Uterus (tissue), 4 donors: ENCODE data around the gene TMEM186. TPM values are rescaled to one million over a fixed set of nuclear protein-coding genes. Genes with fewer than 3 reads are reported as not detected.
"Not testable (repeated sequence)": the region's sequence is repeated elsewhere in the genome, so short reads cannot be mapped to it uniquely, and the experiment has no call there.

ENCODE experiments used
- DNase-seq, 2 donors: peaks; one replicate each; pipeline ENCODE4 v3.0.0-alpha.2; 2019 to 2020
- H3K27ac ChIP-seq, 2 donors: fragments of 200-600 bp; sonication (generic); 1 replicate in 1 of 2; 2 replicates in 1 of 2; pipeline ENCODE4 v1.5.1; 2016 to 2018
- H3K27me3 ChIP-seq, 2 donors: fragments of 200-600 bp; sonication (generic); one replicate each; pipeline ENCODE4 v1.5.1; 2018 to 2019; ENCODE audit warnings: control low read depth in 1 of 2
- H3K36me3 ChIP-seq, 2 donors: fragments of 200-600 bp; sonication (generic); one replicate each; pipeline ENCODE4 v1.5.1; 2019; ENCODE audit warnings: control low read depth in 1 of 2
- H3K4me1 ChIP-seq, 2 donors: fragments of 200-600 bp; sonication (generic); one replicate each; pipeline ENCODE4 v1.5.1; 2018 to 2019; ENCODE audit warnings: control low read depth in 1 of 2
- H3K4me3 ChIP-seq, 2 donors: fragments of 200-600 bp; sonication (generic); 1 replicate in 1 of 2; 2 replicates in 1 of 2; pipeline ENCODE4 v1.5.1; 2018 to 2019; ENCODE audit warnings: mild to moderate bottlenecking in 1 of 2
- H3K9me3 ChIP-seq, 2 donors: fragments of 200-600 bp; sonication (generic); one replicate each; pipeline ENCODE4 v1.5.1; 2019; ENCODE audit warnings: control low read depth in 1 of 2
- CTCF ChIP-seq, 4 experiments: fragments of 200-600 bp in 2 of 4; fragments of 450-650 bp in 2 of 4; sonication (generic) in 2 of 4; IDR thresholded peaks; one replicate each; pipeline ENCODE4 v1.5.1; 2016 to 2019; ENCODE audit warnings: antibody characterized with exemption in 4 of 4, mild to moderate bottlenecking in 2 of 4, moderate library complexity in 1 of 4
- POLR2A ChIP-seq, 2 donors: fragments of 450-650 bp; IDR thresholded peaks; one replicate each; pipeline ENCODE4 v1.6.1; 2016; ENCODE audit warnings: antibody characterized with exemption in 2 of 2, mild to moderate bottlenecking in 1 of 2, moderate library complexity in 1 of 2
- intact Hi-C: fragments of 100-400 bp; cut with DNase I; formaldehyde crosslinking; loops from one replicate; pipeline ENCODE4 v1.15.1; 2023; ENCODE audit warnings: low total_unique reads
- total RNA-seq, 4 donors: library from RNA; depleted of rRNA in 3 of 4; stranded (reverse); fragments of >200 nt in 3 of 4; gene quantifications; one replicate each; pipeline versions ENCODE4 v1.1.0 to v1.2.4, GENCODE V29; 2014 to 2023
- donor health status: DM: yes; HTN: yes; CAD: no.

The TMEM186 gene
- total RNA-seq, 4 donors from 2014 or later = 6.1 to 9.1 (median 8.3) TPM

GRCh38 chr16:8806272-8806983 lies 9.0 kb upstream of the TMEM186 start:
- no peaks in the 10 kb centered on the region for H3K36me3 ChIP-seq
- no peak overlapping the region for H3K4me3 ChIP-seq
- DNase-seq = no peak
- H3K9me3 ChIP-seq = no peaks in the 10 kb centered on the region
- intact Hi-C loops = no loop called here
- no peaks in the 10 kb centered on the region for H3K27me3 ChIP-seq
- no peak overlapping the region for H3K27ac ChIP-seq
- no peaks in the 10 kb centered on the region for H3K4me1 ChIP-seq
- TF ChIP-seq CTCF (IDR thresholded peaks at IDR 0.05) (no peak), POLR2A (IDR thresholded peaks at IDR 0.05) (no peak)

- H3K36me3 ChIP-seq = no peaks in the 10 kb centered on the region
- TF ChIP-seq POLR2A (IDR thresholded peaks at IDR 0.05) (no peak), CTCF (IDR thresholded peaks at IDR 0.05) (no peak)
- DNase-seq = no peak
- intact Hi-C loops = no loop called here
- peaks cover 0 to 4% of the 10 kb centered on the region in 2 donors for H3K4me1 ChIP-seq
- no peak overlapping the region for H3K4me3 ChIP-seq
- H3K9me3 ChIP-seq = no peaks in the 10 kb centered on the region
- no peaks in the 10 kb centered on the region for H3K27me3 ChIP-seq
- H3K27ac ChIP-seq = no peak overlapping the region
These were observed 6.9 kb upstream of the TMEM186 start for GRCh38 chr16:8804313-8804712.

DNA sequence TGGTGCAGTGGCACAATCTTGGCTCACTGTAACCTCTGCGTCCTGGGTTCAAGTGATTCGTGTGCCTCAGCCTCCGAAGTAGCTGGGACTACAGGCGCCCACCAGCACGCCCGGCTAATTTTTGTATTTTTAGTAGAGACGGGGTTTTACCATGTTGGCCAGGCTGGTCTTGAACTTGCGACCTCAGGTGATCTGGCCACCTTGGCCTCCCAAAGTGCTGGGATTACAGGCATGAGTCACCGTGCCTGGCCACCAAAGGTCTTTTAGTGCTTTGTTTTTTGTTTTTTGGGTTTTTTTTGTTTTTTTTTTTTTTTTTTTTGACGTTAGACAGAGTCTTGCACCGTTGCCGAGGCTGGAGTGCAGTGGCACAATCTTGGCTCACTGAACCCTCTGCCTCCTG lies 6.3 kb upstream of the TMEM186 start:
- DNase-seq, H3K4me3 ChIP-seq, H3K27me3 ChIP-seq, H3K9me3 ChIP-seq, H3K27ac ChIP-seq, intact Hi-C loops, H3K4me1 ChIP-seq, H3K36me3 ChIP-seq: not testable (repeated sequence)

GRCh38 chr16:8801701-8802100 lies 4.3 kb upstream of the TMEM186 start:
- H3K27ac ChIP-seq = no peak overlapping the region
- H3K4me3 ChIP-seq = no peak overlapping the region
- no peaks in the 10 kb centered on the region for H3K9me3 ChIP-seq
- H3K4me1 ChIP-seq = peaks cover 0 to 6% of the 10 kb centered on the region in 2 donors
- TF ChIP-seq CTCF (IDR thresholded peaks at IDR 0.05) (no peak), POLR2A (IDR thresholded peaks at IDR 0.05) (no peak)
- intact Hi-C loops = no loop called here
- DNase-seq = no peak
- no peaks in the 10 kb centered on the region for H3K27me3 ChIP-seq
- no peaks in the 10 kb centered on the region for H3K36me3 ChIP-seq

DNA sequence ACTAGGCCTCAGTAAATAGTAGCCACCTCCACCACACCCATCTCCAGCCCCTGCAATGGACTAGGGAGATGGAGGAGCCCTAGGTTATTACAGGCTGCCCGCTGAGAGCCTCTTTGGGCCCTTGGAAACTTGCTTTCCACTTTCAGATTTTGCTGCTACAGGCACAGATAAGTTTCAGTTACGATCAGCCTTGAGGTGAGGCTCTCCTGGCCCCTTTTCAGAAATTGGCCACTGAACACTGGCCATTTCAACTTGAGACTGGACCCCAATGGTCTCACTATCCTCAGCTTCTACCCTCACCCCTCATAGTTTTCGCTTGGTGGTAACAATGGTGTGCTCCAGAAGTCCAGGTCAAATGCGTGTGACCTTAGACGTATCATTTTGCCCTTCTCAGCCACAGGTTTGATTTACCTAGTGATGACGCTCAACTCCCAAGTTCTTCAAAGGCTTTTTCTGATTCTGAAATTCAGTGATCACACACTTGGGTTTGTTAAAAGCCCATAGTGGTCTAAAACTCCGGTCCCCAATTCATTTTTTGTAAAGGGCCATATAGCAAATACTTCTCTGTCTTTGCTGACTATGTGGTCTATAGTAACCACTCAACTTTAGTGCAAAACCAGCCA lies 1.2 kb upstream of the TMEM186 start:
- Histone ChIP-seq H3K4me3 (peak overlapping the region; percentile 92 to 98), H3K27ac (peak overlapping the region; percentile 46 to 86), H3K9me3 (no peaks in the 10 kb centered on the region), H3K27me3 (no peaks in the 10 kb centered on the region), H3K36me3 (no peaks in the 10 kb centered on the region), H3K4me1 (peaks cover 0 to 6% of the 10 kb centered on the region in 2 donors)
- no peak for DNase-seq
- TF ChIP-seq POLR2A (IDR thresholded peaks at IDR 0.05) (no peak), CTCF (IDR thresholded peaks at IDR 0.05) (no peak)
- intact Hi-C loops = no loop called here
